Neural cell (in vitro differentiated cells): ENCODE results near the gene PLOD3.

ENCODE experiments used
- CTCF ChIP-seq: fragments of 450-650 bp; IDR thresholded peaks from 2 replicates; pipeline ENCODE4 v1.5.1; 2014; ENCODE audit warnings: antibody characterized with exemption, mild to moderate bottlenecking, moderate library complexity; ENCODE audit not compliant: poor library complexity, severe bottlenecking
- EP300 ChIP-seq: fragments of 450-650 bp; conservative IDR thresholded peaks from 2 replicates; pipeline ENCODE4 v1.6.1; 2014; ENCODE audit warnings: antibody characterized with exemption, mild to moderate bottlenecking, moderate library complexity; ENCODE audit not compliant: poor library complexity, severe bottlenecking
- EZH2 ChIP-seq: fragments of 200-600, 300-800 bp; shearing (Covaris generic), sonication (generic); IDR thresholded peaks from 2 replicates; pipeline ENCODE4 v1.6.1; 2014; ENCODE audit warnings: antibody characterized with exemption, low read length, borderline replicate concordance, mild to moderate bottlenecking; ENCODE audit not compliant: insufficient read depth, poor library complexity, severe bottlenecking
- POLR2AphosphoS5 ChIP-seq: IDR thresholded peaks from 2 replicates; pipeline ENCODE4 v1.6.1; 2012
- TAF1 ChIP-seq: IDR thresholded peaks from 2 replicates; pipeline ENCODE4 v1.6.1; 2012; ENCODE audit warnings: low read depth

GRCh38 chr7:101225650-101226049 lies 8.3 kb upstream of the PLOD3 start:
- TF ChIP-seq CTCF (no peak), EZH2 (no peak), EP300 (no peak), TAF1 (no peak), POLR2AphosphoS5 (no peak)
